Measurements from ENCODE around the gene ADAM22.
A peak's percentile ranks its signal among the peaks of the same experiment; 100 is the strongest.
"Not testable (repeated sequence)": the region's sequence is repeated elsewhere in the genome, so short reads cannot be mapped to it uniquely, and the experiment has no call there.

ADAM22 gene

GRCh38 chr7:88155756-88156155 lies 221.7 kb downstream of the ADAM22 start:
- no peak overlapping the region for H3K4me3 ChIP-seq (ENCODE audit: low read depth, low read length)
- TF ChIP-seq, protein P1, sequence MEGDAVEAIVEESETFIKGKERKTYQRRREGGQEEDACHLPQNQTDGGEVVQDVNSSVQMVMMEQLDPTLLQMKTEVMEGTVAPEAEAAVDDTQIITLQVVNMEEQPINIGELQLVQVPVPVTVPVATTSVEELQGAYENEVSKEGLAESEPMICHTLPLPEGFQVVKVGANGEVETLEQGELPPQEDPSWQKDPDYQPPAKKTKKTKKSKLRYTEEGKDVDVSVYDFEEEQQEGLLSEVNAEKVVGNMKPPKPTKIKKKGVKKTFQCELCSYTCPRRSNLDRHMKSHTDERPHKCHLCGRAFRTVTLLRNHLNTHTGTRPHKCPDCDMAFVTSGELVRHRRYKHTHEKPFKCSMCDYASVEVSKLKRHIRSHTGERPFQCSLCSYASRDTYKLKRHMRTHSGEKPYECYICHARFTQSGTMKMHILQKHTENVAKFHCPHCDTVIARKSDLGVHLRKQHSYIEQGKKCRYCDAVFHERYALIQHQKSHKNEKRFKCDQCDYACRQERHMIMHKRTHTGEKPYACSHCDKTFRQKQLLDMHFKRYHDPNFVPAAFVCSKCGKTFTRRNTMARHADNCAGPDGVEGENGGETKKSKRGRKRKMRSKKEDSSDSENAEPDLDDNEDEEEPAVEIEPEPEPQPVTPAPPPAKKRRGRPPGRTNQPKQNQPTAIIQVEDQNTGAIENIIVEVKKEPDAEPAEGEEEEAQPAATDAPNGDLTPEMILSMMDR (conservative IDR thresholded peaks at IDR 0.05; ENCODE audit: low read depth, low read length) = no peak
- DNase-seq (ENCODE audit: low read depth) = no peak

- DNase-seq (ENCODE audit: low read depth) = no peak
- TF ChIP-seq, protein P1 (conservative IDR thresholded peaks at IDR 0.05; ENCODE audit: low read depth, low read length) = no peak
- no peak overlapping the region for H3K4me3 ChIP-seq (ENCODE audit: low read depth, low read length)
Measured at GRCh38 chr7:88156356-88156755, 222.3 kb downstream of the ADAM22 start.

- DNase-seq (ENCODE audit: low read depth); H3K4me3 ChIP-seq (ENCODE audit: low read depth, low read length): not testable (repeated sequence)
Measured at GRCh38 chr7:88159741-88160140, 225.7 kb downstream of the ADAM22 start.

GRCh38 chr7:88165697-88166096 lies 231.6 kb downstream of the ADAM22 start:
- H3K4me3 ChIP-seq (ENCODE audit: low read depth, low read length) = no peak overlapping the region
- TF ChIP-seq, protein P1 (conservative IDR thresholded peaks at IDR 0.05; ENCODE audit: low read depth, low read length) = no peak
- DNase-seq (ENCODE audit: low read depth) = peak; percentile 6

DNA sequence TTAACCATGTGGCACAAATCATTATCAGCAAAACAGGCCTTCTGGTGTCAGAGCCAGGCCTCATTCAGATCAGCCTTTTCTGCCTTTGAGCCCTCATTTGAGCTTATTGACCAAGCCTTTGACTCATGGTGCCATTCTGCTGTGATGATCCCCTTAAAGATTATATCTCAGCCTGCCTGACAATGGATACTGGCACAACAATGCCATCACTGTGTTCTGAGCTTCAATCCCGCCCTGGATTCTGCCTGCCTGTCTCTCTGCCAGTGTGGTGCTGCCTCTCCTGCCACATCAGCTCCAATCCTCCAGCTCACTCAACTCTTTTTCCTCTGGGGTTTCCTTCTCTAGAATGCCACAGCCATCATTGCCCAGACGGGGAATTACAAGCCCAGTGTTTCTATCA lies 233.2 kb downstream of the ADAM22 start:
- H3K4me3 ChIP-seq (ENCODE audit: low read depth, low read length) = no peak overlapping the region
- TF ChIP-seq, protein P1 (conservative IDR thresholded peaks at IDR 0.05; ENCODE audit: low read depth, low read length) = no peak

DNA sequence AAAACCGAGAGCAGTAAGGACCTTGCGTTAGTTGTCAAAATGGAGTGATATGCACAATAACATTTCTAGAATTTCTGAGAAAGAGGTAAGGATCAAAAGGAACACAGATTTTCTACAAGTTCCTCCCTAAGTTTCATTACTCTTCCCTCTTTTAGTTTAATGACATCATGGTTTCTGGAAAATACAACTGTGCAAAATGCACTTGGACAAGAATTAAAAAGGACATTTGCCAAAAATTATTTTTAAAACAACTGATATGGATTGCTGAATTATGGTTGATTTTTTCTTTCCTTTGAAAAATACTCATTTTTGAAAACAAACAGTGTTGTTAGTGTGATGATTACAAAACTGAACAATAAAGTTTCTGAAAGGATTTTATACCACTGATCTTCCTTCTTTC lies 233.7 kb downstream of the ADAM22 start:
- DNase-seq (ENCODE audit: low read depth) = no peak
- TF ChIP-seq, protein P1 (conservative IDR thresholded peaks at IDR 0.05; ENCODE audit: low read depth, low read length) = no peak
- H3K4me3 ChIP-seq (ENCODE audit: low read depth, low read length) = no peak overlapping the region

More for the DNA sequence above, 233.2 kb downstream of the ADAM22 start:
- DNase-seq (ENCODE audit: low read depth) = no peak

- DNase-seq (ENCODE audit: low read depth) = peak; percentile 46
- H3K4me3 ChIP-seq (ENCODE audit: low read depth, low read length) = no peak overlapping the region
- TF ChIP-seq, protein P1 (conservative IDR thresholded peaks at IDR 0.05; ENCODE audit: low read depth, low read length) = peak; percentile 63
Measured at GRCh38 chr7:88169717-88170320, 235.8 kb downstream of the ADAM22 start.

Data from choroid plexus epithelial cell (primary cell).